ENCODE data around the gene GREB1L.
A peak's percentile ranks its signal among the peaks of the same experiment; 100 is the strongest.

The GREB1L gene

GRCh38 chr18:21267400-21267799 is 25.4 kb downstream of the GREB1L start:
- Histone ChIP-seq H3K4me3 (ENCODE audit: low read length in 2 of 2) (no peak overlapping the region), H2BK12ac (ENCODE audit: low read length) (no peak overlapping the region), H3K18ac (ENCODE audit: low read length) (no peak overlapping the region), H2AK5ac (ENCODE audit: low read depth, low read length) (no peak overlapping the region), H2BK5ac (ENCODE audit: low read length) (no peak overlapping the region), H4K91ac (ENCODE audit: low read depth, low read length, poor library complexity) (no peak overlapping the region), H3K14ac (ENCODE audit: low read length) (no peak overlapping the region), H3K4me2 (ENCODE audit: insufficient read depth, low read length, poor library complexity, severe bottlenecking) (no peak overlapping the region), H3K9ac (ENCODE audit: low read depth, low read length, poor library complexity) (no peak overlapping the region), H2BK120ac (ENCODE audit: low read depth, low read length) (no peak overlapping the region), H3K36me3 (replicated peaks in 1 of 2; ENCODE audit: control insufficient read depth in 2 of 2, insufficient read depth in 2 of 2, low read length in 2 of 2) (peaks cover 0 to 13% of the 10 kb centered on the region in 2 donors), H3K79me1 (ENCODE audit: low read depth, low read length) (no peaks in the 10 kb centered on the region), H2BK15ac (ENCODE audit: low read length) (no peak overlapping the region), H4K8ac (ENCODE audit: low read depth, low read length) (no peak overlapping the region), H3K4me1 (ENCODE audit: control insufficient read depth in 2 of 2, insufficient read depth in 1 of 2, low read depth in 1 of 2, low read length in 2 of 2) (peaks cover 11 to 57% of the 10 kb centered on the region in 2 donors), H3K4ac (ENCODE audit: low read length) (no peak overlapping the region), H3K23ac (ENCODE audit: low read depth, low read length, poor library complexity) (no peak overlapping the region), H3K27ac (replicated peaks; ENCODE audit: low read length) (no peak overlapping the region), H2AFZ (ENCODE audit: low read length) (no peak overlapping the region), H3K27me3 (ENCODE audit: control insufficient read depth in 3 of 3, insufficient read depth in 3 of 3, low read depth in 1 of 3, low read length in 3 of 3) (no peaks in the 10 kb centered on the region), H3K9me3 (replicated peaks in 1 of 2; ENCODE audit: control insufficient read depth in 2 of 2, insufficient read depth in 1 of 2, low read depth in 1 of 2, low read length in 2 of 2) (no peaks in the 10 kb centered on the region)
- WGBS, 2 donors (ENCODE audit: extremely low coverage in 2 of 2, insufficient read length in 2 of 2, insufficient replicate concordance in 1 of 2): no CpG with 5 or more reads among the region's 2 CpGs
- no peak for DNase-seq (ENCODE audit: low spot score)

- Histone ChIP-seq H3K9ac (ENCODE audit: low read depth, low read length, poor library complexity) (no peak overlapping the region), H3K27me3 (ENCODE audit: control insufficient read depth in 3 of 3, insufficient read depth in 3 of 3, low read depth in 1 of 3, low read length in 3 of 3) (no peaks in the 10 kb centered on the region), H3K18ac (ENCODE audit: low read length) (no peak overlapping the region), H3K27ac (replicated peaks; ENCODE audit: low read length) (no peak overlapping the region), H4K8ac (ENCODE audit: low read depth, low read length) (no peak overlapping the region), H2BK12ac (ENCODE audit: low read length) (no peak overlapping the region), H3K14ac (ENCODE audit: low read length) (no peak overlapping the region), H2AFZ (ENCODE audit: low read length) (no peak overlapping the region), H3K36me3 (replicated peaks in 1 of 2; ENCODE audit: control insufficient read depth in 2 of 2, insufficient read depth in 2 of 2, low read length in 2 of 2) (peaks cover 0 to 25% of the 10 kb centered on the region in 2 donors), H2BK120ac (ENCODE audit: low read depth, low read length) (no peak overlapping the region), H3K4me2 (ENCODE audit: insufficient read depth, low read length, poor library complexity, severe bottlenecking) (no peak overlapping the region), H3K4me1 (ENCODE audit: control insufficient read depth in 2 of 2, insufficient read depth in 1 of 2, low read depth in 1 of 2, low read length in 2 of 2) (peaks cover 9 to 37% of the 10 kb centered on the region in 2 donors), H4K91ac (ENCODE audit: low read depth, low read length, poor library complexity) (no peak overlapping the region), H2BK15ac (ENCODE audit: low read length) (no peak overlapping the region), H3K4me3 (ENCODE audit: low read length in 2 of 2) (no peak overlapping the region), H2AK5ac (ENCODE audit: low read depth, low read length) (no peak overlapping the region), H3K79me1 (ENCODE audit: low read depth, low read length) (no peaks in the 10 kb centered on the region), H3K23ac (ENCODE audit: low read depth, low read length, poor library complexity) (no peak overlapping the region), H3K4ac (ENCODE audit: low read length) (no peak overlapping the region), H3K9me3 (replicated peaks in 1 of 2; ENCODE audit: control insufficient read depth in 2 of 2, insufficient read depth in 1 of 2, low read depth in 1 of 2, low read length in 2 of 2) (peaks cover 0 to 10% of the 10 kb centered on the region in 2 donors), H2BK5ac (ENCODE audit: low read length) (no peak overlapping the region)
- no peak for DNase-seq (ENCODE audit: low spot score)
- WGBS, 2 donors (ENCODE audit: extremely low coverage in 2 of 2, insufficient read length in 2 of 2, insufficient replicate concordance in 1 of 2): no CpG with 5 or more reads among the region's 1 CpG
Measured at GRCh38 chr18:21269349-21269748, 27.3 kb downstream of the GREB1L start.

- WGBS, 2 donors (ENCODE audit: extremely low coverage in 2 of 2, insufficient read length in 2 of 2, insufficient replicate concordance in 1 of 2): no CpG with 5 or more reads among the region's 3 CpGs
- no peak overlapping the region for H3K4me3 ChIP-seq (ENCODE audit: low read length in 2 of 2)
- H3K4me2 ChIP-seq (ENCODE audit: insufficient read depth, low read length, poor library complexity, severe bottlenecking): no peak overlapping the region
- no peak overlapping the region for H3K14ac ChIP-seq (ENCODE audit: low read length)
- no peak overlapping the region for H2AK5ac ChIP-seq (ENCODE audit: low read depth, low read length)
- H2BK12ac ChIP-seq (ENCODE audit: low read length): no peak overlapping the region
- H3K79me1 ChIP-seq (ENCODE audit: low read depth, low read length): no peaks in the 10 kb centered on the region
- peaks cover 9 to 29% of the 10 kb centered on the region in 2 donors for H3K4me1 ChIP-seq (ENCODE audit: control insufficient read depth in 2 of 2, insufficient read depth in 1 of 2, low read depth in 1 of 2, low read length in 2 of 2)
- H3K36me3 ChIP-seq (replicated peaks in 1 of 2; ENCODE audit: control insufficient read depth in 2 of 2, insufficient read depth in 2 of 2, low read length in 2 of 2): peaks cover 0 to 30% of the 10 kb centered on the region in 2 donors
- no peak overlapping the region for H3K23ac ChIP-seq (ENCODE audit: low read depth, low read length, poor library complexity)
- H4K91ac ChIP-seq (ENCODE audit: low read depth, low read length, poor library complexity): no peak overlapping the region
- H3K27ac ChIP-seq (replicated peaks; ENCODE audit: low read length): no peak overlapping the region
- no peak overlapping the region for H2BK120ac ChIP-seq (ENCODE audit: low read depth, low read length)
- peaks cover 0 to 14% of the 10 kb centered on the region in 2 donors for H3K9me3 ChIP-seq (replicated peaks in 1 of 2; ENCODE audit: control insufficient read depth in 2 of 2, insufficient read depth in 1 of 2, low read depth in 1 of 2, low read length in 2 of 2)
- H3K27me3 ChIP-seq (ENCODE audit: control insufficient read depth in 3 of 3, insufficient read depth in 3 of 3, low read depth in 1 of 3, low read length in 3 of 3): no peaks in the 10 kb centered on the region
- H3K9ac ChIP-seq (ENCODE audit: low read depth, low read length, poor library complexity): no peak overlapping the region
- no peak overlapping the region for H2BK15ac ChIP-seq (ENCODE audit: low read length)
- no peak overlapping the region for H2BK5ac ChIP-seq (ENCODE audit: low read length)
- no peak for DNase-seq (ENCODE audit: low spot score)
- no peak overlapping the region for H3K18ac ChIP-seq (ENCODE audit: low read length)
- H3K4ac ChIP-seq (ENCODE audit: low read length): no peak overlapping the region
- no peak overlapping the region for H2AFZ ChIP-seq (ENCODE audit: low read length)
- H4K8ac ChIP-seq (ENCODE audit: low read depth, low read length): no peak overlapping the region
Measured at GRCh38 chr18:21270453-21270852, 28.4 kb downstream of the GREB1L start.

- no peak overlapping the region for H3K18ac ChIP-seq (ENCODE audit: low read length)
Measured at GRCh38 chr18:21272016-21272579, 30.1 kb downstream of the GREB1L start.

More at GRCh38 chr18:21272016-21272579, 30.1 kb downstream of the GREB1L start:
- peaks cover 2 to 40% of the 10 kb centered on the region in 2 donors for H3K36me3 ChIP-seq (replicated peaks in 1 of 2; ENCODE audit: control insufficient read depth in 2 of 2, insufficient read depth in 2 of 2, low read length in 2 of 2)
- H3K27me3 ChIP-seq (ENCODE audit: control insufficient read depth in 3 of 3, insufficient read depth in 3 of 3, low read depth in 1 of 3, low read length in 3 of 3): no peaks in the 10 kb centered on the region
- peaks cover 0 to 26% of the 10 kb centered on the region in 2 donors for H3K9me3 ChIP-seq (replicated peaks in 1 of 2; ENCODE audit: control insufficient read depth in 2 of 2, insufficient read depth in 1 of 2, low read depth in 1 of 2, low read length in 2 of 2)
- no peak overlapping the region for H3K4me3 ChIP-seq (ENCODE audit: low read length in 2 of 2)
- H3K27ac ChIP-seq (replicated peaks; ENCODE audit: low read length): peak overlapping the region; percentile 25
- H3K23ac ChIP-seq (ENCODE audit: low read depth, low read length, poor library complexity): no peak overlapping the region
- H2BK15ac ChIP-seq (ENCODE audit: low read length): no peak overlapping the region
- DNase-seq (ENCODE audit: low spot score): no peak
- no peak overlapping the region for H2BK12ac ChIP-seq (ENCODE audit: low read length)
- WGBS, 2 donors (ENCODE audit: extremely low coverage in 2 of 2, insufficient read length in 2 of 2, insufficient replicate concordance in 1 of 2): no CpG with 5 or more reads among the region's 4 CpGs
- no peak overlapping the region for H3K9ac ChIP-seq (ENCODE audit: low read depth, low read length, poor library complexity)
- H3K14ac ChIP-seq (ENCODE audit: low read length): no peak overlapping the region
- H4K8ac ChIP-seq (ENCODE audit: low read depth, low read length): no peak overlapping the region
- H2AFZ ChIP-seq (ENCODE audit: low read length): no peak overlapping the region
- H3K79me1 ChIP-seq (ENCODE audit: low read depth, low read length): no peaks in the 10 kb centered on the region
- no peak overlapping the region for H3K4me2 ChIP-seq (ENCODE audit: insufficient read depth, low read length, poor library complexity, severe bottlenecking)
- no peak overlapping the region for H2AK5ac ChIP-seq (ENCODE audit: low read depth, low read length)
- peaks cover 6 to 15% of the 10 kb centered on the region in 2 donors for H3K4me1 ChIP-seq (ENCODE audit: control insufficient read depth in 2 of 2, insufficient read depth in 1 of 2, low read depth in 1 of 2, low read length in 2 of 2)
- no peak overlapping the region for H3K4ac ChIP-seq (ENCODE audit: low read length)
- H2BK5ac ChIP-seq (ENCODE audit: low read length): no peak overlapping the region
- no peak overlapping the region for H2BK120ac ChIP-seq (ENCODE audit: low read depth, low read length)
- no peak overlapping the region for H4K91ac ChIP-seq (ENCODE audit: low read depth, low read length, poor library complexity)
